ENCODE data around the gene TBC1D22A. TPM values are rescaled to one million over a fixed set of nuclear protein-coding genes. Genes with fewer than 3 reads are reported as not detected.
"Not testable (repeated sequence)": the region's sequence is repeated elsewhere in the genome, so short reads cannot be mapped to it uniquely, and the experiment has no call there.

TBC1D22A gene
- total RNA-seq, 3 donors from 2014 or later = 35.6 to 51.9 (median 41.8) TPM

DNA sequence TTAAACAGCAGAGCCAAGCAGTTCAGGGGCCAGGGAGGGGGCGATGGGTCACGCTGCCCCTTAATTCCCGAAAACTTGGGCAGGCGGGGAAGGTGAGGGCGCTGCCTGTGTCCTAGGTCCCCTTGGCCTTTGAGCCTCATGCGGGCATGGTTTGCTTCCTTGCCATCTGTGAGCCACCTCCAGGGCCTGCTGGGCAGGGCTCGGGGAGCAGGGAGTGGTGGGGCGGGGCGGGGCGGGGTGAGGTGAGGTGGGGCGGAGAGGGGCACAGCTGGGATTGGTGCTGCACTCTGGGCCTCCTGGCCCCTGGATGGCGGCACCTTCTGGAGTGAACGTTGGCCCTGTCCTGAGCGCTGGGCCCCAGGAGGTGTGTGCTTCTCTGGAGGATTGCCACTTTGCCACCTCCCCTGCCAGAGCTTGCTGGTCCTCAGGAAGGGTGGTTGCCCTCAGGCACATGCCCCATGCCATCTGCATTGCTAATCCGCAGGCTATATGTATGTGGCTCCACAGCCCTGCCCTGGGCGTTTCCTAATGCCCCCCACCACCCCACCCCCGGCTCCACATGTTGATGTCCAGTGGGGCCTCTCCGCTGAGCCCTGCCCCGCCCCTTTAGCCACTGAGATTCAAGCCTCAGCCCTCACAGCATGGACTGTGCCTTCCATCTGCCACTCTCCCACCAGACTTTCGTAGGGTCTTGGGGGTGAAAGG lies 352.5 kb downstream of the TBC1D22A start:
- ATAC-seq = peak; percentile 78
- Histone ChIP-seq H3K4me1 (ENCODE audit: low read depth) (no peaks in the 10 kb centered on the region), H3K9me3 (no peaks in the 10 kb centered on the region), H3K36me3 (ENCODE audit: low read depth) (no peaks in the 10 kb centered on the region), H3K4me3 (no peak overlapping the region)
- intact Hi-C loops (cut with DNase I, micrococcal nuclease) = no loop called here
- DNase-seq = peak in 2 of 3 donors; percentile 35 to 52
- TF ChIP-seq, protein P1, sequence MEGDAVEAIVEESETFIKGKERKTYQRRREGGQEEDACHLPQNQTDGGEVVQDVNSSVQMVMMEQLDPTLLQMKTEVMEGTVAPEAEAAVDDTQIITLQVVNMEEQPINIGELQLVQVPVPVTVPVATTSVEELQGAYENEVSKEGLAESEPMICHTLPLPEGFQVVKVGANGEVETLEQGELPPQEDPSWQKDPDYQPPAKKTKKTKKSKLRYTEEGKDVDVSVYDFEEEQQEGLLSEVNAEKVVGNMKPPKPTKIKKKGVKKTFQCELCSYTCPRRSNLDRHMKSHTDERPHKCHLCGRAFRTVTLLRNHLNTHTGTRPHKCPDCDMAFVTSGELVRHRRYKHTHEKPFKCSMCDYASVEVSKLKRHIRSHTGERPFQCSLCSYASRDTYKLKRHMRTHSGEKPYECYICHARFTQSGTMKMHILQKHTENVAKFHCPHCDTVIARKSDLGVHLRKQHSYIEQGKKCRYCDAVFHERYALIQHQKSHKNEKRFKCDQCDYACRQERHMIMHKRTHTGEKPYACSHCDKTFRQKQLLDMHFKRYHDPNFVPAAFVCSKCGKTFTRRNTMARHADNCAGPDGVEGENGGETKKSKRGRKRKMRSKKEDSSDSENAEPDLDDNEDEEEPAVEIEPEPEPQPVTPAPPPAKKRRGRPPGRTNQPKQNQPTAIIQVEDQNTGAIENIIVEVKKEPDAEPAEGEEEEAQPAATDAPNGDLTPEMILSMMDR (IDR thresholded peaks at IDR 0.05) = no peak

DNA sequence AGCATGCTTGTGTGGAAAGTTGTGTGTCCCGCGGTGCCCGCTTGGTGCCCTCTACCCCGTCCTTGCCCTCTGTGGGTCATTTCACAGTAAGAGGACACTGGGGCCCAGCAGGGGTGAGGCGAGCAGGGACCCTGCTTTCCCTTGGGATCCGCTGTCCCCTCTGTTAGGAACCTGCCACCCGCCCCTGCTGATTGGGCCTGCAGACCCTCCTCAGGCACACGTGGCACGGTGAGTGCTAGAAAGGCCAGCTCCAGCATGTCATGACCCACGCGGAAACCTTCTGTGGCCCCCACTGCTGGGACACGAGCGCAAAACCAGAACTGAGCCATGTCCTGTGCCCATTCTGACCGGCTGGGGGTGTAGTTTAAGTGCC lies 353.1 kb downstream of the TBC1D22A start:
- no peak for ATAC-seq

DNA sequence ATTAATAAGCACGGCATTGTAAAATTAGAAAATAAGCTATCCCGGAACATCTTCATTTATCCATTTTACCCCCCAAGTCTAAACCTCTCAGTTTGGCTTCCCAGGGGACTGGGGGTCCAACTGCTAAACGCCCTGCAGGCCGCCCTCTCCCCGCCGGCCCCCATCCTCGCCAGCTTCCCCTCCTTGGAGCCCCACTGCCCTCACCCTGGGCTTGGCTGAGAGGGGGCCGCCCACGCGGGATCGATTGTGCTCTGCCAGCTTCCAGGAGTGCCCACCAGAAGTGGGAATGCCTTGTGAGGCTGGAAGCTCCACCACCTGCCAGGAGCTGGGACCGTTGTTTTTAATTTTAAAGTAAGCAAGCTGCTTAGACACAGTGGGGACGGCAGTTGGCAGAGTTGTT lies 353.5 kb downstream of the TBC1D22A start:
- intact Hi-C loops (cut with DNase I, micrococcal nuclease) = no loop called here
- Histone ChIP-seq H3K36me3 (ENCODE audit: low read depth) (no peaks in the 10 kb centered on the region), H3K4me1 (ENCODE audit: low read depth) (no peaks in the 10 kb centered on the region), H3K9me3 (no peaks in the 10 kb centered on the region), H3K4me3 (no peak overlapping the region)
- TF ChIP-seq, protein P1 (IDR thresholded peaks at IDR 0.05) = no peak
- ATAC-seq (no peak), DNase-seq (peak in 1 of 3 donors; percentile 20)

More for the DNA sequence above, 353.1 kb downstream of the TBC1D22A start:
- Histone ChIP-seq H3K4me3 (no peak overlapping the region), H3K4me1 (ENCODE audit: low read depth) (no peaks in the 10 kb centered on the region), H3K36me3 (ENCODE audit: low read depth) (no peaks in the 10 kb centered on the region), H3K9me3 (no peaks in the 10 kb centered on the region)
- peak in 2 of 3 donors; percentile 16 to 34 for DNase-seq
- intact Hi-C loops (cut with DNase I, micrococcal nuclease) = no loop called here
- TF ChIP-seq, protein P1 (IDR thresholded peaks at IDR 0.05) = no peak

DNA sequence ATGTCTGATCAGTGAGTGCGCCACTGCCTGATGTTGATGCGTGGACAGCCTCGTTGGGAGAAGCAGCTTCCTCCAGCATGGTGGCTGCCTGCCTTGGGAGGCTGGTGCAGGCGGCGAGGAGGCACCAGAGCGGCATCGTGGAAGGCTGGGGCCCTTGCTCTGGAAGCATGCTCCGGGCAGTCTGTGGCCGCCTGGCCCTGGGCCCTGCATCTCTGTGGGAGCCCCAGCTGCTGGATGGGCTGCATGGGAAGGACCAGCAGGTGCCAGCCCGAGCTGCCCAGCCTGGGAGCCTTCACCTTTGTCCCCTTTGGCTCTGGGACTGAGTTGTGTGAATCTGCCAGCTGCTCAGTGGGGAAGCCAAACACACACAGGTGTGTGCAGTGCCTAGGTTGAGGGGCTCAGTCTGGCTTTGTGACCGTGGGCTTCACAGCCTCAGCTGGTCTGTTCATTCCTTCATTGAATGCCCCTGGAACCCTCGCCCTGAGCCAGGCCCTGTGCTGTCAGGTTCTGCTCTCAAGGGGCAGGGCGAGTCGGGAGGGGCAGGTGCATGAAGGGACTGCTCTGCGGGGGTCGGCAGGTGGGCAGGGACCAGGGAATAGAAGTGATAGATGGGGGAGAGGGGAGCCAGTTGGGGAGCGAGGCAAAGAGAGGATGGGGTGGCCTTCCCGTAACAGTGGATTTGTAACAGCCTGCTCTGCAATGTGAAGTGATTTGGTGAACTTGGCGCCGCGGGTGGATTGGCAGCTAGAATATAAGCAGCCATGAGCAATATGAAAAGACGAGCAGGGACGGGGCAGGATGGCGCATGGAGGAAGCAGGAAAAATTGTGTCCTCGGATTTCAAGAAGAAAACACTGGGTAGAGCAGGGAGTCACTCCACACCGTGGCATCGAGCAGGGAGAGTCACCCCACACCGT lies 354.2 kb downstream of the TBC1D22A start:
- intact Hi-C loops (cut with DNase I, micrococcal nuclease) = no loop called here
- no peaks in the 10 kb centered on the region for H3K36me3 ChIP-seq (ENCODE audit: low read depth)
- no peaks in the 10 kb centered on the region for H3K9me3 ChIP-seq
- no peak overlapping the region for H3K4me3 ChIP-seq
- ATAC-seq (peak; percentile 13), DNase-seq (peak in 2 of 3 donors; percentile 24 to 40)
- TF ChIP-seq, protein P1 (IDR thresholded peaks at IDR 0.05) = no peak
- H3K4me1 ChIP-seq (ENCODE audit: low read depth) = no peaks in the 10 kb centered on the region

DNA sequence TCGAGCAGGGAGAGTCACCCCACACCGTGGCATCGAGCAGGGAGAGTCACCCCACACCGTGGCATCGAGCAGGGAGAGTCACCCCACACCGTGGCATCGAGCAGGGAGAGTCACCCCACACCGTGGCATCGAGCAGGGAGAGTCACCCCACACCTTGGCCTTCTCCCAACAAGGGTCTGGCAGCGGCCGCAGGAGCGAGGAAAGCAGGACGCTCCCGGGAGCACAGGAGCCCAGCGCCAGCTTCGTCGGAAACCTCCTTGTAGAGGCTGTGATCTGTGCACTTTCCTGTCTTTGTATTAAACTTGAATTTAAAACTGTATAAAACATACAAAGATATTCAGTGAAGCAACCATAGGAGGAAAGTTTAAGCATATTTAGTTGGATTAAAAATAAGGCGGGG lies 355.0 kb downstream of the TBC1D22A start:
- DNase-seq = peak in 1 of 3 donors; percentile 25
- ATAC-seq; H3K4me3 ChIP-seq; H3K9me3 ChIP-seq; intact Hi-C loops (cut with DNase I, micrococcal nuclease); H3K36me3 ChIP-seq (ENCODE audit: low read depth); H3K4me1 ChIP-seq (ENCODE audit: low read depth): not testable (repeated sequence)

DNA sequence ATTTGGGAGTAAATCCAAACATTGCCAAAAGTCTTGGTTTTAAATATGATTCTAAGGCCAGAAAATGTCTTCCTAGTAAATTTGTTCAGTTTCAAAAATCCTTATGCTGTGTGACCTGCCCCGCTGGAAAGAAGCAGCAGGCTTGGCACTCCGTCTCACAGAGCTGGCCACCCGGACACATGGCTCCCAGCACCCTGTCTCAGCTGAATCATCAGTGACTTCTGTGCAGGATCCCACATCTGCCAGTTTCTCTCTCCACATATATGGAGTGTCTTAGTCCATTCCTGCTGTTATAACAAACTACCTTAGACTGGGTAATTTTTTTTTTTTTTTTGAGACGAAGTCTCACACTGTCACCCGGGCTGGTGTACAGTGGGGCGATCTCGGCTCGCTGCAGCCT lies 356.7 kb downstream of the TBC1D22A start:
- Histone ChIP-seq H3K4me1 (ENCODE audit: low read depth) (no peaks in the 10 kb centered on the region), H3K4me3 (no peak overlapping the region), H3K36me3 (ENCODE audit: low read depth) (no peaks in the 10 kb centered on the region), H3K9me3 (no peaks in the 10 kb centered on the region)
- no peak for DNase-seq
- intact Hi-C loops (cut with DNase I, micrococcal nuclease) = no loop called here
- no peak for ATAC-seq
- TF ChIP-seq, protein P1 (IDR thresholded peaks at IDR 0.05) = no peak
